Adrenal gland (tissue), 12 donors: ENCODE data around the gene ARMC9. TPM values are rescaled to one million over a fixed set of nuclear protein-coding genes. Genes with fewer than 3 reads are reported as not detected.

Source experiments
- DNase-seq, 7 donors: peaks; one replicate each; pipeline ENCODE4 v3.0.0-alpha.2; 2019 to 2020
- H3K27ac ChIP-seq, 5 donors: fragments of 200-600 bp; sonication (generic) in 4 of 5; 1 replicate in 3 of 5; 2 replicates in 2 of 5; pipeline versions ENCODE4 v1.5.1 to v1.8.0; 2016 to 2020; ENCODE audit warnings: mild to moderate bottlenecking in 1 of 5
- H3K27me3 ChIP-seq: fragments of 200-600 bp; 2 replicates; pipeline ENCODE4 v1.8.0; 2021
- H3K36me3 ChIP-seq, 2 donors: fragments of 200-600 bp; replicated peaks in 1 of 2; 1 replicate in 1 of 2; 2 replicates in 1 of 2; pipeline versions ENCODE4 v1.5.1 to v1.8.0; 2018 to 2022
- H3K4me1 ChIP-seq, 2 donors: fragments of 200-600 bp; replicated peaks in 1 of 2; 1 replicate in 1 of 2; 2 replicates in 1 of 2; pipeline versions ENCODE4 v1.5.1 to v1.8.0; 2018 to 2021
- H3K4me3 ChIP-seq, 4 donors: fragments of 200-600 bp; sonication (generic) in 3 of 4; one replicate each; pipeline ENCODE4 v1.5.1; 2016 to 2018
- H3K9me3 ChIP-seq, 3 donors: fragments of 200-600 bp; sonication (generic) in 1 of 3; replicated peaks in 1 of 3; 1 replicate in 2 of 3; 2 replicates in 1 of 3; pipeline versions ENCODE4 v1.5.1 to v1.8.0; 2016 to 2021
- CTCF ChIP-seq, 6 experiments: fragments of 450-650 bp in 4 of 6; fragments of 200-600 bp in 2 of 6; sonication (generic) in 1 of 6; IDR thresholded peaks; 1 replicate in 5 of 6; 2 replicates in 1 of 6; pipeline versions ENCODE4 v1.5.1 to v1.8.0; 2016 to 2021; ENCODE audit warnings: antibody characterized with exemption in 6 of 6, mild to moderate bottlenecking in 2 of 6, moderate library complexity in 1 of 6
- POLR2A ChIP-seq, 2 donors: fragments of 450-650 bp; IDR thresholded peaks; one replicate each; pipeline ENCODE4 v1.6.1; 2017; ENCODE audit warnings: antibody characterized with exemption in 2 of 2, mild to moderate bottlenecking in 2 of 2, moderate library complexity in 1 of 2
- WGBS, 4 donors: extraction: QIAGEN DNeasy Blood & Tissue Kit in 2 of 4; methylation state at CpG; one replicate each; pipeline versions ENCODE4 v1.1.5 to v1.1.7; 2013 to 2017; 5-methylcytosine and 5-hydroxymethylcytosine counted together
- intact Hi-C, 2 donors: fragments of 100-400 bp; cut with DNase I; formaldehyde crosslinking; loops; one replicate each; pipeline versions ENCODE4 v1.14.1 to v1.15.0; 2022 to 2023
- polyA plus RNA-seq, 3 donors: library from polyadenylated mRNA; stranded (reverse); fragments of 200-250 nt in 2 of 3; fragments of 350-450 nt in 1 of 3; fragmentation: Illumina TruSeq in 1 of 3; extraction: RNeasy Lipid Tissue Mini Kit (QIAGEN cat#74804) in 1 of 3; gene quantifications; one replicate each; pipeline ENCODE4 v1.2.3, GENCODE V29; 2013 to 2014
- total RNA-seq, 9 donors: library from RNA; depleted of rRNA in 4 of 9; stranded (reverse); fragments of >200 nt in 4 of 9; fragments of 120-200 nt in 1 of 9; fragmentation: NEBNext Ultra II Directional in 1 of 9; extraction: Animal tissue kit (Norgen Biotek cat#: 25700) in 1 of 9; gene quantifications; one replicate each; pipeline versions ENCODE4 v1.1.0 to v1.2.4, GENCODE V29; 2013 to 2023
- donor health status: healthy with polysubstance abuse.
- donor health status: Bipolar disorder and iron deficiency.
- donor health status: DM: yes; HTN: yes; CAD: no.
- donor health status: DM: no; HTN: no; CAD: no.
- donor health status: DM: no; HTN: no; CAD: no.
- donor health status: DM: yes; HTN: yes; CAD: no.

Gene ARMC9
- total and polyA plus RNA-seq, 12 donors, result 22.0 to 109 (median 54.2) TPM

- no peak for DNase-seq
- intact Hi-C loops, result no loop called here
- Histone ChIP-seq H3K36me3 (no peaks in the 10 kb centered on the region), H3K27ac (no peak overlapping the region), H3K27me3 (no peaks in the 10 kb centered on the region), H3K4me3 (no peak overlapping the region), H3K9me3 (peaks cover 0 to 9% (median 0%) of the 10 kb centered on the region in 3 donors), H3K4me1 (peaks cover 0 to 7% of the 10 kb centered on the region in 2 donors)
- 87 to 97% (median 92%) methylated on average over 2 of the region's 2 CpGs for WGBS, 4 donors
- TF ChIP-seq CTCF (IDR thresholded peaks at IDR 0.05) (no peak), POLR2A (IDR thresholded peaks at IDR 0.05) (no peak)
These were observed 186.5 kb downstream of the ARMC9 start for GRCh38 chr2:231384970-231385369.

- H3K4me3 ChIP-seq, result no peak overlapping the region
- intact Hi-C loops, result no loop called here
- TF ChIP-seq CTCF (IDR thresholded peaks at IDR 0.05), result no peak
- no peak for TF ChIP-seq POLR2A (IDR thresholded peaks at IDR 0.05)
- no peak overlapping the region for H3K27ac ChIP-seq
- DNase-seq, result no peak
- no peaks in the 10 kb centered on the region for H3K36me3 ChIP-seq
- no peaks in the 10 kb centered on the region for H3K27me3 ChIP-seq
- peaks cover 0 to 9% (median 0%) of the 10 kb centered on the region in 3 donors for H3K9me3 ChIP-seq
- 87 to 95% (median 92%) methylated on average over 5 of the region's 5 CpGs for WGBS, 4 donors
- peaks cover 0 to 7% of the 10 kb centered on the region in 2 donors for H3K4me1 ChIP-seq
These were observed 187.0 kb downstream of the ARMC9 start for GRCh38 chr2:231385429-231385828.

GRCh38 chr2:231386446-231386845 is 188.0 kb downstream of the ARMC9 start:
- H3K27me3 ChIP-seq, result no peaks in the 10 kb centered on the region
- intact Hi-C loops, result no loop called here
- TF ChIP-seq POLR2A (IDR thresholded peaks at IDR 0.05) (no peak), CTCF (IDR thresholded peaks at IDR 0.05) (no peak)
- no peak overlapping the region for H3K4me3 ChIP-seq
- H3K4me1 ChIP-seq, result peaks cover 0 to 7% of the 10 kb centered on the region in 2 donors
- H3K36me3 ChIP-seq, result no peaks in the 10 kb centered on the region
- WGBS, 4 donors, result 76 to 90% (median 82%) methylated on average over 3 of the region's 3 CpGs
- H3K9me3 ChIP-seq, result peaks cover 0 to 9% (median 0%) of the 10 kb centered on the region in 3 donors
- H3K27ac ChIP-seq, result no peak overlapping the region
- DNase-seq, result no peak

GRCh38 chr2:231387904-231388724 is 189.7 kb downstream of the ARMC9 start:
- Histone ChIP-seq H3K9me3 (peaks cover 0 to 9% (median 0%) of the 10 kb centered on the region in 3 donors), H3K4me1 (peaks cover 2 to 10% of the 10 kb centered on the region in 2 donors), H3K27ac (peak overlapping the region in 2 of 5 donors; percentile 31 to 34), H3K27me3 (no peaks in the 10 kb centered on the region), H3K36me3 (no peaks in the 10 kb centered on the region), H3K4me3 (no peak overlapping the region)
- intact Hi-C loops, result no loop called here
- TF ChIP-seq CTCF (IDR thresholded peaks at IDR 0.05) (peak in 1 of 6 experiments; percentile 6), POLR2A (IDR thresholded peaks at IDR 0.05) (no peak)
- 66 to 96% (median 73%) methylated on average over 8 to 26 of the region's 26 CpGs for WGBS, 4 donors
- peak in 4 of 7 donors; percentile 47 to 75 (median 60) for DNase-seq
